Endothelial cell (in vitro differentiated cells): ENCODE data around the gene FAS. TPM values are rescaled to one million over a fixed set of nuclear protein-coding genes. Genes with fewer than 3 reads are reported as not detected.

Experiments used
- DNase-seq: peaks from one replicate; pipeline ENCODE4 v3.0.0; 2021; ENCODE audit warnings: low spot score
- H3K27ac Mint-ChIP-seq: one replicate; pipeline ENCODE4 v1.8.0; 2021; ENCODE audit warnings: mixed read lengths, inconsistent platforms; ENCODE audit not compliant: unreplicated experiment
- H3K27me3 Mint-ChIP-seq: one replicate; pipeline ENCODE4 v1.8.0; 2021; ENCODE audit warnings: mild to moderate bottlenecking, moderate library complexity, mixed read lengths, inconsistent platforms; ENCODE audit not compliant: unreplicated experiment
- H3K36me3 Mint-ChIP-seq: one replicate; pipeline ENCODE4 v1.8.0; 2021; ENCODE audit warnings: mild to moderate bottlenecking, low read depth, mixed read lengths, inconsistent platforms; ENCODE audit not compliant: unreplicated experiment
- H3K4me1 Mint-ChIP-seq: one replicate; pipeline ENCODE4 v1.8.0; 2021; ENCODE audit warnings: mild to moderate bottlenecking, mixed read lengths, inconsistent platforms; ENCODE audit not compliant: unreplicated experiment
- H3K4me3 Mint-ChIP-seq: one replicate; pipeline ENCODE4 v1.8.0; 2021; ENCODE audit warnings: mild to moderate bottlenecking, mixed read lengths, inconsistent platforms; ENCODE audit not compliant: unreplicated experiment
- H3K9me3 Mint-ChIP-seq: one replicate; pipeline ENCODE4 v1.8.0; 2021; ENCODE audit warnings: mixed read lengths, inconsistent platforms; ENCODE audit not compliant: unreplicated experiment
- total RNA-seq: library from RNA; stranded (reverse); fragmentation: NEBNext Ultra II Directional; extraction: Animal tissue kit (Norgen Biotek cat#: 25700); gene quantifications from one replicate; pipeline ENCODE4 v1.2.1, GENCODE V29; 2021; ENCODE audit not compliant: unreplicated experiment
- TF ChIP-seq, protein P1 (sequence below): fragments of 200-600 bp; sonication (generic); IDR thresholded peaks from one replicate; pipeline ENCODE4 v1.5.0; 2021; ENCODE audit warnings: antibody characterized with exemption; ENCODE audit not compliant: unreplicated experiment

Gene FAS
- total RNA-seq, 1 donor from 2014 or later: 23.0 TPM

DNA sequence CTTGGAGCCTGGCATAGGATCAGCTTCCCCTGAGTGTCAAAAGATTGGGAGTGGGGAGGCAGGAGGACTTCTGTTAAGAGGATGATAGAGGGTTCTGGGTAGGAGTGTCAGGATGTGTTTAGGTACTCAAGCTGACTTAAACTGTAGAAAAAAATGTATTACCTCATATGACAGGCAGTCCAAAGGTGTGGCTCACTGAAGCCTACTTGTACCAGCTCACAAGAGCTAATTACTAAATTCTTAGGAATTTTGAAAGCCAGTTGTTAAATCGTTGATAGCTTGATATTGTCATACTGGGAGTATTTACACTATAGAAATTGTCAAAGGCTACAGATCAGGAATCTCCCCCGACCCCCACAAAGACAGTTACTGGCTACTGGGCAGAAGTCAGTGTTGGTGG lies 32.1 kb downstream of the FAS start:
- H3K27me3 Mint-ChIP-seq: peaks cover 4% of the 10 kb centered on the region
- H3K9me3 Mint-ChIP-seq: no peaks in the 10 kb centered on the region
- no peak overlapping the region for H3K27ac Mint-ChIP-seq
- H3K36me3 Mint-ChIP-seq: peaks cover 32% of the 10 kb centered on the region
- TF ChIP-seq, protein P1, sequence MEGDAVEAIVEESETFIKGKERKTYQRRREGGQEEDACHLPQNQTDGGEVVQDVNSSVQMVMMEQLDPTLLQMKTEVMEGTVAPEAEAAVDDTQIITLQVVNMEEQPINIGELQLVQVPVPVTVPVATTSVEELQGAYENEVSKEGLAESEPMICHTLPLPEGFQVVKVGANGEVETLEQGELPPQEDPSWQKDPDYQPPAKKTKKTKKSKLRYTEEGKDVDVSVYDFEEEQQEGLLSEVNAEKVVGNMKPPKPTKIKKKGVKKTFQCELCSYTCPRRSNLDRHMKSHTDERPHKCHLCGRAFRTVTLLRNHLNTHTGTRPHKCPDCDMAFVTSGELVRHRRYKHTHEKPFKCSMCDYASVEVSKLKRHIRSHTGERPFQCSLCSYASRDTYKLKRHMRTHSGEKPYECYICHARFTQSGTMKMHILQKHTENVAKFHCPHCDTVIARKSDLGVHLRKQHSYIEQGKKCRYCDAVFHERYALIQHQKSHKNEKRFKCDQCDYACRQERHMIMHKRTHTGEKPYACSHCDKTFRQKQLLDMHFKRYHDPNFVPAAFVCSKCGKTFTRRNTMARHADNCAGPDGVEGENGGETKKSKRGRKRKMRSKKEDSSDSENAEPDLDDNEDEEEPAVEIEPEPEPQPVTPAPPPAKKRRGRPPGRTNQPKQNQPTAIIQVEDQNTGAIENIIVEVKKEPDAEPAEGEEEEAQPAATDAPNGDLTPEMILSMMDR: no peak
- H3K4me1 Mint-ChIP-seq: no peaks in the 10 kb centered on the region
- DNase-seq: no peak
- no peak overlapping the region for H3K4me3 Mint-ChIP-seq

- DNase-seq: no peak
- Mint-ChIP-seq H3K36me3 (peaks cover 15% of the 10 kb centered on the region), H3K4me1 (peaks cover 5% of the 10 kb centered on the region), H3K27ac (no peak overlapping the region), H3K9me3 (no peaks in the 10 kb centered on the region), H3K4me3 (no peak overlapping the region), H3K27me3 (no peaks in the 10 kb centered on the region)
- TF ChIP-seq, protein P1: no peak
Observed at GRCh38 chr10:89025453-89025852, 34.9 kb downstream of the FAS start.

- no peaks in the 10 kb centered on the region for H3K27me3 Mint-ChIP-seq
- no peak overlapping the region for H3K4me3 Mint-ChIP-seq
- peaks cover 19% of the 10 kb centered on the region for H3K4me1 Mint-ChIP-seq
- H3K27ac Mint-ChIP-seq: no peak overlapping the region
- H3K9me3 Mint-ChIP-seq: no peaks in the 10 kb centered on the region
- H3K36me3 Mint-ChIP-seq: peaks cover 4% of the 10 kb centered on the region
- TF ChIP-seq, protein P1: no peak
- no peak for DNase-seq
Observed at GRCh38 chr10:89029181-89029580, 38.6 kb downstream of the FAS start.

GRCh38 chr10:89029785-89030437 lies 39.3 kb downstream of the FAS start:
- Mint-ChIP-seq H3K27ac (no peak overlapping the region), H3K4me3 (no peak overlapping the region), H3K36me3 (peaks cover 4% of the 10 kb centered on the region), H3K9me3 (no peaks in the 10 kb centered on the region), H3K4me1 (peaks cover 21% of the 10 kb centered on the region), H3K27me3 (no peaks in the 10 kb centered on the region)
- TF ChIP-seq, protein P1: peak; percentile 97
- peak; percentile 63 for DNase-seq

DNA sequence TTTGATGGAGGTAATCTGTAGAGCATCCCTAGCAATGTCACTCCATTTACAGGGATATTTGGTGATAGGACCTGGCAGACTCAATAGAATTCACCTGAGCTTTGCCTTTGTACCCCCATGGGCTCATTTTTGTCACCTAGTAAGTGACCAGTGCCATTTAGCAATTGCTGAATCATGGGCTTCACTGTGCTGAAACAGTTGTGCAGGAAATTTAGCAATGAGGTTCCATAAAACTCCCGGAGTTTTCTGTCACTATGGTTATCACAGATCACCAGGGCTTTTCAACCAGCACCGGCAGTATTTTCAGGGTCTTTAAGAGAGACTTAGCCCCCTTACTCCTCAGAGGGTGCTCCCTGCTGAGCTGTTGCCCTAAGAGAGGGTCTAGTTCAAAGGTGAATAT lies 40.2 kb downstream of the FAS start:
- Mint-ChIP-seq H3K4me3 (no peak overlapping the region), H3K9me3 (no peaks in the 10 kb centered on the region), H3K27ac (no peak overlapping the region), H3K36me3 (peaks cover 4% of the 10 kb centered on the region), H3K4me1 (peaks cover 25% of the 10 kb centered on the region), H3K27me3 (no peaks in the 10 kb centered on the region)
- TF ChIP-seq, protein P1: no peak
- DNase-seq: no peak
